ENCODE results near the gene BHMT. TPM values are rescaled to one million over a fixed set of nuclear protein-coding genes. Genes with fewer than 3 reads are reported as not detected.

Gene BHMT
- total RNA-seq, 1 donor from 2014 or later: not detected

GRCh38 chr5:79075646-79076426, 35.8 kb upstream of the BHMT start:
- Mint-ChIP-seq H3K27me3 (ENCODE audit: low read depth) (no peaks in the 10 kb centered on the region), H3K9me3 (ENCODE audit: low read depth) (peaks cover 18% of the 10 kb centered on the region), H3K27ac (ENCODE audit: unreplicated experiment) (no peak overlapping the region), H3K36me3 (ENCODE audit: low read depth) (peaks cover 4% of the 10 kb centered on the region), H3K4me3 (ENCODE audit: unreplicated experiment) (no peak overlapping the region), H3K4me1 (ENCODE audit: low read depth) (no peaks in the 10 kb centered on the region)
- no peak for TF ChIP-seq CTCF (IDR thresholded peaks at IDR 0.05)
- DNase-seq (ENCODE audit: low spot score): no peak

- no peak for DNase-seq (ENCODE audit: low spot score)
- no peak overlapping the region for H3K27ac Mint-ChIP-seq (ENCODE audit: unreplicated experiment)
- no peak for TF ChIP-seq CTCF (IDR thresholded peaks at IDR 0.05)
- H3K9me3 Mint-ChIP-seq (ENCODE audit: low read depth): peaks cover 18% of the 10 kb centered on the region
- peaks cover 4% of the 10 kb centered on the region for H3K36me3 Mint-ChIP-seq (ENCODE audit: low read depth)
- no peak overlapping the region for H3K4me3 Mint-ChIP-seq (ENCODE audit: unreplicated experiment)
- no peaks in the 10 kb centered on the region for H3K27me3 Mint-ChIP-seq (ENCODE audit: low read depth)
- H3K4me1 Mint-ChIP-seq (ENCODE audit: low read depth): no peaks in the 10 kb centered on the region
Observed at GRCh38 chr5:79076819-79077218, 34.8 kb upstream of the BHMT start.

- peaks cover 2% of the 10 kb centered on the region for H3K36me3 Mint-ChIP-seq (ENCODE audit: low read depth)
- no peak for DNase-seq (ENCODE audit: low spot score)
- no peak overlapping the region for H3K27ac Mint-ChIP-seq (ENCODE audit: unreplicated experiment)
- no peaks in the 10 kb centered on the region for H3K4me1 Mint-ChIP-seq (ENCODE audit: low read depth)
- no peaks in the 10 kb centered on the region for H3K27me3 Mint-ChIP-seq (ENCODE audit: low read depth)
- no peak for TF ChIP-seq CTCF (IDR thresholded peaks at IDR 0.05)
- H3K4me3 Mint-ChIP-seq (ENCODE audit: unreplicated experiment): no peak overlapping the region
- H3K9me3 Mint-ChIP-seq (ENCODE audit: low read depth): peaks cover 16% of the 10 kb centered on the region
Observed at GRCh38 chr5:79077680-79078365, 33.8 kb upstream of the BHMT start.

GRCh38 chr5:79080804-79081203, 30.8 kb upstream of the BHMT start:
- peaks cover 2% of the 10 kb centered on the region for H3K36me3 Mint-ChIP-seq (ENCODE audit: low read depth)
- no peak overlapping the region for H3K4me3 Mint-ChIP-seq (ENCODE audit: unreplicated experiment)
- H3K4me1 Mint-ChIP-seq (ENCODE audit: low read depth): no peaks in the 10 kb centered on the region
- H3K27me3 Mint-ChIP-seq (ENCODE audit: low read depth): no peaks in the 10 kb centered on the region
- no peaks in the 10 kb centered on the region for H3K9me3 Mint-ChIP-seq (ENCODE audit: low read depth)
- H3K27ac Mint-ChIP-seq (ENCODE audit: unreplicated experiment): no peak overlapping the region
- DNase-seq (ENCODE audit: low spot score): no peak
- no peak for TF ChIP-seq CTCF (IDR thresholded peaks at IDR 0.05)

GRCh38 chr5:79081779-79082178, 29.8 kb upstream of the BHMT start:
- no peak overlapping the region for H3K27ac Mint-ChIP-seq (ENCODE audit: unreplicated experiment)
- H3K27me3 Mint-ChIP-seq (ENCODE audit: low read depth): no peaks in the 10 kb centered on the region
- no peaks in the 10 kb centered on the region for H3K4me1 Mint-ChIP-seq (ENCODE audit: low read depth)
- H3K36me3 Mint-ChIP-seq (ENCODE audit: low read depth): peaks cover 2% of the 10 kb centered on the region
- H3K9me3 Mint-ChIP-seq (ENCODE audit: low read depth): no peaks in the 10 kb centered on the region
- TF ChIP-seq CTCF (IDR thresholded peaks at IDR 0.05): no peak
- DNase-seq (ENCODE audit: low spot score): no peak
- H3K4me3 Mint-ChIP-seq (ENCODE audit: unreplicated experiment): no peak overlapping the region

Measured in chondrocyte (in vitro differentiated cells).